ENCODE results near the gene LRRC61.

The LRRC61 gene

GRCh38 chr7:150358433-150358832, 35.3 kb downstream of the LRRC61 start:
- no peak for DNase-seq

- DNase-seq: no peak
Measured at GRCh38 chr7:150358988-150359621, 36.0 kb downstream of the LRRC61 start.

- no peak for DNase-seq
Measured at GRCh38 chr7:150359622-150360362, 36.6 kb downstream of the LRRC61 start.

DNA sequence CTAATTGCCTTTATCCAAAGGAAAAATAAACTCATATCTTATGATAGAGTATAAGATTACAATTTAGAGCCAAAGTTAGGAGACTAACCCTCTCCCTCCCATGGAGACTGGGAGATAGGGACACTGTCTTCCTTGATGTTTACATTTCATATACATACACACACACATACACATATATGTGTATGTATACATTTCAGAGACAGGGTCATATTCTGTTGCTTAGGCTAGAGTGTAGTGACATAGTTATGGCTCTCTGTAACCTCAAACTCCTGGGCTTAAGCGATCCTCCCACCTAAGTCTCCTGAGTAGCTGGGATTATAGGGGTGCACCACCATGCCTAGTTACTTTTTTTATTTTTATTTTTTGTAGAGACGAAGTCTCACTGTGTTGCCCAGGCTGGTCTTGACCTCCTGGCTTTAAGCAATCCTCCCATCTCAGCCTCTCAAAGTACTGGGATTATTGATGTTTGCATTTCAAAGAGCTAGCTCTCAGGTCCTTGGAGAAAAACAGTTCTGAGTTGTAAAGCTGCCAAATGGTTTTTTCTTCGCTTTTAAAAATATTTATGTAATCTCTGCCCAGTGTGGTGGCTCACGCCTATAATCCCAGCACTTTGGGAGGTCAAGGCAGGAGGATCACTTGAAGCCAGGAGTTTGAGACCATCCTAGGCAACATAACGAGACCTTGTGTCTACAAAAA, 37.4 kb downstream of the LRRC61 start:
- DNase-seq: no peak

DNA sequence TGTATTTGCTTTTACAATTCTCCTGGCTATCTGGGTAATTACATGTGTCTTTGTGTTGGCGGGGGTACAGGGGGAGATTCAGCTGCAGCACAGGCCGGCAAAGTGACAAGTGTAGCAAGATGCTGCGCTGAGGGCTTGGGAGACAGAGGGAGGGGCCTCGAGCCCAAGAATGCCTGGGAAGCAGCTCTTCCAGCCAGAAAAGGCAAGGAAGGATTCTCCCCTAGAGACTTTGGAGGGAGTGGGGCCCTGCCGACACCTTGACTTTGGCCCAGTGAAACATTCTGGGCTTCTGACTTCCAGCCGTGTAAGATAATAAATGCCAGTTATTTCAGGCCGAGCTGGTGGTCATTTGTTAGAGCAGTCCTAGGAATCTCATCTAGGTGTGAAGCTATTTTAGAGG, 38.2 kb downstream of the LRRC61 start:
- no peak for DNase-seq

- no peak for DNase-seq
Measured at GRCh38 chr7:150361807-150362621, 38.9 kb downstream of the LRRC61 start.

- no peak for DNase-seq
Measured at GRCh38 chr7:150363370-150363769, 40.2 kb downstream of the LRRC61 start.

DNA sequence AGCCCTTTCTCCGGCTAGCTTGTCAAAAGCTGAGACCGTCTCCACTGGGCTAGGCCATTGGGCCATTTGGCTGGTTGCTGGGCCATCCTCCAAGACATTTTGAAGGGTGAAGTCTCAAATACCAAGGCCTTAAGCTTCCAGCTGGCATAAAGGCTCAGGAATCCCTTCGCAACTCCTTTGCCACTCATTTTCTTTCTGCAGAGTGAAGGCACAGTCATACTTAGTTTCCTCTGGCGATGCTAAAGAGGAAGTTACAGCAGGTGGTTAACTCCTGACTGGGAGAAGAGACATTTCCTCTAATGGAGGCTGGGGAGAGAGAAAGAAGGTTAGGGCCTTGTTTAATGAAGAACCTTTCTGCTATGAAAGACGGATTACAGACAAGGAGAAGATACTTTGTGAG, 40.7 kb downstream of the LRRC61 start:
- DNase-seq: no peak

DNA sequence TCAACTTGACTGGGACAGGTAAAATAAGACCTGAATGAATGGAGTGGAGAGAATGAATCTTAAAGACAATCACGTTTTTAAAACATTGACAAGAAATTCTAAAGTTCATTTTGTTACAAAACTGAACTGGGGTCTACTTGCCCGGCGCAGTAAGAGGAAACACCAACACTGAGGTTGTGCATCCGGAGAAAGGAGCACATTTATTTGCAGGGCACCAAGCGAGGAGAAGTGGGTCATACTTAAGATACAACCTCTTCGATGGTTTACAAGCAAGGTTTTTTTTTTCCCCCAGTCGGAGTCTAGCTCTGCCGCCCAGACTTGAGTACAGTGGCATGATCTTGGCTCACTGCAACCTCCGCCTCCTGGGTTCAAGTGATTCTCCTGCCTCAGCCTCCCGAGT, 42.0 kb downstream of the LRRC61 start:
- no peak for DNase-seq

DNA sequence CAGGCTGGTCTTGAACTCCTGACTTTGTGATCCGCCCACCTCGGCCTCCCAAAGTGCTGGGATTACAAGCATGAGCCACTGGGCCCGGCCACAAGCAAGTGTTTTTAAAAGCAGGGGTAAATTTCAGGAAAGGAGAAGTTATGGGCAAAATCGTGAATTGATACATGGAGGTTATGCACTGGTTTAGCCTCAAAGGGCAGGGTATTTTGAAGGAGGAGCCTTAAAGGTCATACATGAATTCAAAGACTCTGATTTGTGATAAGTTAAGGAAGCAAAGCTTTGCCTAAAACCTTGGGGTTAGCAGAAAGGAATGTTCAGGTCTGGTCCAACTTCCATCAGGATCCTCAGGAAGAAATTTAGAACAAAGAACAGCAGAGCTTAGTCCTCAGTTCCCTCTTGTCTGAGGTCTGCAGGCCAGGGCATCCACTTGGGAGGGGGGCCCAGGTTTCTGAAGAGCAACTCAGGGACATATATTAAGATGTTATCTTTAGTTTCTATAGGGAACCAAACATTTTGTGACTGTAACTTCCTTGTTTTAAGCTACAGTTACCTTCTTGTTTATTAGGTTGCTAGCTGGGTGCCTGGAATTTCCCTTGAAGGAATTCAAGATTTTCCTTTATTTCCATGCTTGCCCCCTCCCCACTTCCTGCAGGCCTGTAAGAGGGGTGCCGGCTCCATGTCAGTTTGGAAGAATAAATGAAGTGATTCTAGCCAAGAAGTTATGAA, 42.7 kb downstream of the LRRC61 start:
- DNase-seq: no peak

DNA sequence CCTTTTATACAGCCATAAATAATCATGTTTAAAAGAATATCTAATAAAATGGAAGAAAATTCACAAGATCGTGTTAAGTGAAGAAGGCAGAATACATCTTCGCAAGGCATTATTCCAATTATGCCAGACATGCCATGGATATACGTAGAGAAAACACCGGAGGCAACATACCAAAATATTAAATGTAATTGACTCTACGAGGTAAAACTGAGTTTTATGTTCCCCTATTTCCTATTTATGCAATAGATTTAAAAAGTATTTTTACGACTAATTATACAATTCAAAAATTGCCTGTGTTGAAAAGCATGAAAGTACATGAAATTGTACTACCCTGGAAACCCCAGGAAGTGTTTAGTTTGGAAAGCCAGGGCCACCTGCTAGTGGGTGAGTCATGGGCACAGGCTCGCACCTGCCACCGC, 44.5 kb downstream of the LRRC61 start:
- DNase-seq: peak; percentile 37

- DNase-seq: no peak
Measured at GRCh38 chr7:150368096-150368883, 45.1 kb downstream of the LRRC61 start, which contains the start of gene REPIN1. REPIN1 (plus strand) TSS chr7:150368822; CDS start chr7:150369712, 890 bp downstream.

DNA sequence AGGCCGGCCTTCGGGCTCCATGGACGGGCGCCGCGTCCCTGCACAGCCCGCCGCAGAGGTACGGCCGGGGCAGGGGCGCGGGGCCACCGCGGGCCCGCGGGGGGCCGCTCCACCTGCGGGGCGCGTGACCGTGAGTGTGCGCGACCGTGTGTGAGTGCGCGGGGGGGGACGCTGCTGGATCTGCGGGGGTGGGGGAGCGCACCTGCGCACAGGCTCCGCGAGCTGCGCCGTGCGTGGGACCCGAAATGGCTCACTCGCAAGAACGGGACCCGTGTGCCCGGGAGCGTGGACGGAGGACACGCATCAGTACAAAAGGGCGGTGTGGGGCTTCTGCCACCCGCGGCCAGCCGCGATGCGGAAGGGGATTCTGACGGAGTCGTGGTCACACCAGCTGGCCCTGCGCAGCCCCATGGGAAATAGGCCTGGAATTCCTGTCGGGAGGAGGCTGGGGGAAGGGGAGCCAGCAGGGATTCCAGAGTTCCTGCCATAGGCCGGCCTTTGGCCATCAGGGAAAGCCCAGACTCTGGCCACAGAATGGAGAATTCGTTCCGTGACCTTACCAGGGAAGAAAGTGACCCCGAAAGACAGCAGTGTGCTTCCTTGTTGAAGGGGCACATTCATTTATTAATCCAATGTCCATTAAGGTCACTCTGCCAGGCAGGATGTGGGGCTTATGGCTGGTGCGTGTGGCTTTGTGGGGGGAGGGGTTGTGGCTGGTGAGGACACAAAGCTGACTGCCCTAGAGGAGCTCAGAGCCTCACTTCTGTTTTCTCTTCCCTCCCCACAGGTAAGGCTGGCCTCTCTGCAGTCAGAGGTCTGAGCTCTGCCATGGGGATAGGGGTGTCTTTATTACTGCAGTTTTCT, 46.0 kb downstream of the LRRC61 start:
- DNase-seq: no peak

DNA sequence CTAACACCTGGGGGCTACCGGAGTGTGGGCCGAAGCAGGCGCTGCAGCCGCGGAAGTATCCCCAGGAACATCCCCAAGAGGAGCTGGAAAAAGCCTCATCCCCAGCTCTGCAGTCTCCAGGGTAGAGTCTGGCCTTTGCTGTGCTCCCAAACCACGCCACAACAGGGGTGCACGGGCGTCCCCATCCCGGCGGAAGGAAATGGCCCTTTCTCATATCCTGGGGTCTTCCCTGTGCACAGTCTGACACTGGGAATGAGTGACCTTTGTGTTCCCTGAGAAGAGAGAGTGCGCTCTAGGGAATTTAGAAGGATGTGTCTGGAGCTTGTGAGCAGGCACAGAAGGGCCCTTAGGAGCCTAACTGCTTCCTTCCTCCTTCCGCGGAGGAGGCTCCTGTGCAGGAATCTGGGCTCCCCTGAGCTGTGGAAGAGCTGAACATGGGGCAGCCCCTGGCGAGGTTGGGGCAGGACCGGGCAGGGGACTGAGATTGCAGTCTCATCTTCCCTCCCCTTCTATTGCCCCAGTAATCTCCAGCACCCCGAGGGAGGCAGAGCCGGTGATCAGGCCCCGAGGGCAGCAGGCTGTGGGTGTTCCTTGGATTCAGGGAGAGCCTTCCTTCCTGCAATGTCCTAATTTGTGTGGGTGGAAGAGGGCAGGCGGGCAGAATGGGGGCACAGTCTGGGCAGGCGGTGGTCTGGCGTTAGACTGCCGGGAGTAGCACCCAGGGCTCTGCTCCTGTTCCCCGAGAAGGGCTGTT, 46.8 kb downstream of the LRRC61 start:
- no peak for DNase-seq

DNA sequence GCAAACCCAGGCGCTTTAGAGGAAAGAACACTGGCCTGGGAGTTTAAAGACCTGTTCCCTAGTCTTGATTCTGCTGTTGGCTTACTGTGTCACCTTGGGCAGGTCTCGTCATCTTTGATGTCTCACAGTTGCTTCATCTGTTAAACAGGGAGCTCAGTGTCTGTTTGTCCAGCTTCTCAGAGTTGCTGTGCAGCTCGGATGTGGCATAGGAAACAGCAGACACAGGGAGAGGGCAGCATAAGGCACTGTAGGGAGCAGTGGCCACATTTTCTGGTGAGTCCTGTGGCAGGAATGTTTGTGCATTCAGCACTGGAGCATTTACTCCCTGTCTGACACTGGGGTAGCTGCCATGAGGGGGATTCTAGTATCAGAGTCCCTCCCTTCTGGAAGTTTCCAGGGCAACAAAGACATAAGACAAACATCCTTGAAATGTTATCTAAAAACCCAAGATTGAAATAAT, 47.5 kb downstream of the LRRC61 start:
- no peak for DNase-seq

DNA sequence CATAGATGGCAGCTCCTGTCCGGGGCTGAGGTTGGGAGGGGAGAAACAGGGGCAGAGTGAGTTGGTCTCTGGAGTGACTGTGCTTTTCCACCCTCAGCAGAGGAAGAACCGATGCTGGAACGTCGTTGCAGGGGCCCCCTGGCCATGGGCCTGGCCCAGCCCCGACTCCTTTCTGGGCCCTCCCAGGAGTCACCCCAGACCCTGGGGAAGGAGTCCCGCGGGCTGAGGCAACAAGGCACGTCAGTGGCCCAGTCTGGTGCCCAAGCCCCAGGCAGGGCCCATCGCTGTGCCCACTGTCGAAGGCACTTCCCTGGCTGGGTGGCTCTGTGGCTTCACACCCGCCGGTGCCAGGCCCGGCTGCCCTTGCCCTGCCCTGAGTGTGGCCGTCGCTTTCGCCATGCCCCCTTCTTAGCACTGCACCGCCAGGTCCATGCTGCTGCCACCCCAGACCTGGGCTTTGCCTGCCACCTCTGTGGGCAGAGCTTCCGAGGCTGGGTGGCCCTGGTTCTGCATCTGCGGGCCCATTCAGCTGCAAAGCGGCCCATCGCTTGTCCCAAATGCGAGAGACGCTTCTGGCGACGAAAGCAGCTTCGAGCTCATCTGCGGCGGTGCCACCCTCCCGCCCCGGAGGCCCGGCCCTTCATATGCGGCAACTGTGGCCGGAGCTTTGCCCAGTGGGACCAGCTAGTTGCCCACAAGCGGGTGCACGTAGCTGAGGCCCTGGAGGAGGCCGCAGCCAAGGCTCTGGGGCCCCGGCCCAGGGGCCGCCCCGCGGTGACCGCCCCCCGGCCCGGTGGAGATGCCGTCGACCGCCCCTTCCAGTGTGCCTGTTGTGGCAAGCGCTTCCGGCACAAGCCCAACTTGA, 48.2 kb downstream of the LRRC61 start:
- DNase-seq: no peak

GRCh38 chr7:150371996-150372270, 48.8 kb downstream of the LRRC61 start:
- DNase-seq: no peak

- no peak for DNase-seq
Measured at GRCh38 chr7:150372271-150373048, 49.3 kb downstream of the LRRC61 start.
